Peyer's patch (tissue), 4 donors: ENCODE measurements around the gene PPY.

ENCODE experiments used
- CTCF ChIP-seq, 6 experiments: fragments of 450-650 bp in 4 of 6; fragments of 200-600 bp in 2 of 6; sonication (generic) in 1 of 6; IDR thresholded peaks; one replicate each; pipeline ENCODE4 v1.5.1; 2017 to 2019; ENCODE audit warnings: antibody characterized with exemption in 6 of 6, mild to moderate bottlenecking in 3 of 6, moderate library complexity in 1 of 6
- POLR2A ChIP-seq, 2 donors: fragments of 450-650 bp; IDR thresholded peaks; one replicate each; pipeline ENCODE4 v1.5.1; 2017; ENCODE audit warnings: antibody characterized with exemption in 2 of 2, mild to moderate bottlenecking in 2 of 2, moderate library complexity in 2 of 2

- TF ChIP-seq CTCF (IDR thresholded peaks at IDR 0.05) = no peak
- TF ChIP-seq POLR2A (IDR thresholded peaks at IDR 0.05) = no peak
Observed at GRCh38 chr17:43950554-43950953, 8.3 kb upstream of the PPY start.
